ENCODE data around the gene DLG1.

DNA sequence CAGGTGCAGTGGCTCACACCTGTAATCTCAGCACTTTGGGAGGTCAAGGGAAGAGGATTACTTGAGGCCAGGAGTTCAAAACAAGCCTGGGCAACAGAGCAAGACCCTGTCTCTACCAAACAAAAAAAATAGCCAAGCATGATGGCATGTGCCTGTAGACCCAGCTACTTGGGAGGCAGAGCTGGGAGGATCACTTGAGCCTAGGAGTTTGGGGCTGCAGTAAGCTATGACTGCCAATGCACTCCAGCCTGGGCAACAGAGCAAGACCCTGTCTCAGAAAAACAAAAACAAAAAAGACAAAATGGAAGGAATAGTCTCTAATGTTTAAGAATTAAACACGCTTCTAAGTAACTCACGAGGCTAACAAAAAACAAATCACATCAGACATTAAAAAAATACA lies 106.5 kb downstream of the DLG1 start:
- TF ChIP-seq TAF1 (IDR thresholded peaks at IDR 0.05; ENCODE audit: borderline replicate concordance, insufficient read depth, low read length) (no peak), POLR2AphosphoS5 (IDR thresholded peaks at IDR 0.05; ENCODE audit: low read depth, low read length) (no peak), FOXP2 (optimal IDR thresholded peaks at IDR 0.05; ENCODE audit: borderline replicate concordance, extremely low read depth, extremely low read length, insufficient read depth) (no peak), SIN3A (IDR thresholded peaks at IDR 0.05; ENCODE audit: borderline replicate concordance, insufficient read depth, low read length) (no peak)
